ENCODE results near the gene CLCA4. TPM values are rescaled to one million over a fixed set of nuclear protein-coding genes. Genes with fewer than 3 reads are reported as not detected.
"Not testable (repeated sequence)": the region's sequence is repeated elsewhere in the genome, so short reads cannot be mapped to it uniquely, and the experiment has no call there.

The CLCA4 gene
- total RNA-seq, 4 donors from 2014 or later: not detected

DNA sequence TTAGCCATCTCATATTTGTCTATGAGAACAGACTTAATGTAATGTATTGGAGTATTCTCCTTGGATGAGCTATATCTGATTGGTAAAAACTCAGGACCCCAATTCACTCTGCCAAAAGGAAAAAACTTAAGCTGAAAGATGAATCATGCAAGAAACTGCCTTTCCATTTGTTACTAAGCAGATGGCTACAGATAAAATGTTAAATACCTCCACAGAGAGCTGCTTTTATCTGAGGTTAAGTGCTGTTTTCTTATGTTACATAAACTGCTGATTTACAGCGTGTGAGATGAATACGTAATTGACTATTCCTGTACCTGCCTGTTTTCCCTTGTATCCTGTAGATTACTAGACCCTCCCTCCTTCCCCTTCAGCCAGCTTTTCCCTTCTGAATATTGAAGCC, 49.3 kb downstream of the CLCA4 start:
- Histone ChIP-seq H3K4me3 (replicated peaks in 1 of 3) (no peak overlapping the region), H3K4me1 (no peaks in the 10 kb centered on the region), H3K27ac (no peak overlapping the region), H3K36me3 (no peaks in the 10 kb centered on the region), H3K27me3 (no peaks in the 10 kb centered on the region), H3K9me3 (no peaks in the 10 kb centered on the region)
- intact Hi-C loops (cut with DNase I): no loop called here
- TF ChIP-seq, protein P1, sequence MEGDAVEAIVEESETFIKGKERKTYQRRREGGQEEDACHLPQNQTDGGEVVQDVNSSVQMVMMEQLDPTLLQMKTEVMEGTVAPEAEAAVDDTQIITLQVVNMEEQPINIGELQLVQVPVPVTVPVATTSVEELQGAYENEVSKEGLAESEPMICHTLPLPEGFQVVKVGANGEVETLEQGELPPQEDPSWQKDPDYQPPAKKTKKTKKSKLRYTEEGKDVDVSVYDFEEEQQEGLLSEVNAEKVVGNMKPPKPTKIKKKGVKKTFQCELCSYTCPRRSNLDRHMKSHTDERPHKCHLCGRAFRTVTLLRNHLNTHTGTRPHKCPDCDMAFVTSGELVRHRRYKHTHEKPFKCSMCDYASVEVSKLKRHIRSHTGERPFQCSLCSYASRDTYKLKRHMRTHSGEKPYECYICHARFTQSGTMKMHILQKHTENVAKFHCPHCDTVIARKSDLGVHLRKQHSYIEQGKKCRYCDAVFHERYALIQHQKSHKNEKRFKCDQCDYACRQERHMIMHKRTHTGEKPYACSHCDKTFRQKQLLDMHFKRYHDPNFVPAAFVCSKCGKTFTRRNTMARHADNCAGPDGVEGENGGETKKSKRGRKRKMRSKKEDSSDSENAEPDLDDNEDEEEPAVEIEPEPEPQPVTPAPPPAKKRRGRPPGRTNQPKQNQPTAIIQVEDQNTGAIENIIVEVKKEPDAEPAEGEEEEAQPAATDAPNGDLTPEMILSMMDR (IDR thresholded peaks at IDR 0.05): no peak
- TF ChIP-seq POLR2A (IDR thresholded peaks at IDR 0.05): no peak
- WGBS, 2 donors: 37 to 55% methylated on average over 2 of the region's 2 CpGs
- no peak for DNase-seq

DNA sequence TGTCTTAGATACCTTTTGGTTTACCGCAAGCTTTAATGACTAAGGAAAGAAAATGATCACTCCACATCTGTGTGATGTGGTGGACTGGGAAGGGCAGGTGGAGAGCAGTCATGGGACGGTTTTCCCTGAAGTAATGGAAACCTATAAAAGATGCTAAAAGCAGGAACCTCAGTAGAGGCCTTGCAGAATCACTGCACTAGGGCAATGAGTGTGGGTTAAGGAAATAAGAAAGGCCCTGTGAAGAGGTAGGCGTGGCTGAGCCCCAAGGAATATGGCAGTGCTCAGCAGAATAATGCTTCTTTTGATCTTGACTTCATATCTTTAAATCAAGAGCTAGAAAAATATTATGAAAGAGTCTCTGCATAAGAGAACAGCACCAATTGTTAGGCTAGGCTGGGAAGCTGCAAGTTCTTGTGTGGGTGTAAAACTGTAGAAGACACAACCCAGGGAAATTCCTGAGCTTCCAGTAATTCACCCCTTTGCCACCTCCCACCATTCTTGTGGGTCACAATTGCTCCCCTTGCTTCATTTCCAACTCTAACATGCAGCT, 49.9 kb downstream of the CLCA4 start:
- no peaks in the 10 kb centered on the region for H3K36me3 ChIP-seq
- H3K4me1 ChIP-seq: no peaks in the 10 kb centered on the region
- no peak overlapping the region for H3K4me3 ChIP-seq (replicated peaks in 1 of 3)
- intact Hi-C loops (cut with DNase I): no loop called here
- TF ChIP-seq POLR2A (IDR thresholded peaks at IDR 0.05): no peak
- no peaks in the 10 kb centered on the region for H3K9me3 ChIP-seq
- no peak for DNase-seq
- H3K27me3 ChIP-seq: no peaks in the 10 kb centered on the region
- WGBS, 2 donors: 83 to 84% methylated on average over 3 of the region's 3 CpGs
- H3K27ac ChIP-seq: no peak overlapping the region

DNA sequence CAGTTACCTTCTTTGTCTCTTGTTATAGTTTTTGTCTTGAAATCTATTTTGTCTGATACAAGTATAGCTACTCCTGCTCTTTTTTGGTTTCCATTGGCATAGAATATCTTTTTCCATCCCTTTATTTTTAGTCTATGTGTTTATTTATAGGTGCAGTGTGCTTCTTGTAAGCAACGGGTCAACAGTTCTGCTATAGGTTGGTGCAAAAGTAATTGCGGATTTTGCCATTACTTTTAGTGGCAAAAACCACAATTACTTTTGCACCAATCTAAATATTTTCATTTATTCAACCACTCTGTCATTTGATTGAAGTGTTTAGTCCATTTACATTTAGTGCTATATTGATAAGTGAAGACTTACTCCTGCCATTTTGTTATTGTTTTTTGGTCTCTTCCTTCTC, 59.2 kb downstream of the CLCA4 start:
- H3K4me3 ChIP-seq (replicated peaks in 1 of 3); H3K4me1 ChIP-seq; H3K36me3 ChIP-seq; H3K9me3 ChIP-seq; intact Hi-C loops (cut with DNase I); H3K27ac ChIP-seq; DNase-seq; H3K27me3 ChIP-seq: not testable (repeated sequence)
- WGBS, 2 donors: 90 to 91% methylated on average over 2 of the region's 2 CpGs

DNA sequence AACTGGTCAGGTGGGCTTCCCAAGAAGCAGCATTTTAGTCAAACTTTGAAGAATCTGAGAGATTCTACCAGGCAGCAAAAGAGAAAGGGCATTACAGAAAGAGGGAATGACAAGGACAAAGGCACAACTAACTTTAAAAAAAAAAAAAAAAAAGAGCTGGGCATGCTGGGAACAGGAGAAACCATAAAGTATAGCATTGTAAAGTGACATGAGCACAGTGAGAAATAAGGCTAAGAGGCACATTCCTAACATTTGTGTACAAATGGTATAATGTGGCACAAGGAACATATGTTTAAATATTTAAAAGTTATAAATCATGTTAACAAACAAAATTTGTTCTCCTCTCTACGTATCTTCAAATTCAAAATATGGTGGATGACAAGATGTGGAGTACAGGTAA, 69.6 kb downstream of the CLCA4 start:
- 82 to 96% methylated on average over 1 of the region's 1 CpG for WGBS, 2 donors
- DNase-seq: no peak
- H3K4me1 ChIP-seq: no peaks in the 10 kb centered on the region
- no peak overlapping the region for H3K4me3 ChIP-seq (replicated peaks in 1 of 3)
- TF ChIP-seq, protein P1 (IDR thresholded peaks at IDR 0.05): no peak
- TF ChIP-seq POLR2A (IDR thresholded peaks at IDR 0.05): no peak
- no peak overlapping the region for H3K27ac ChIP-seq
- H3K27me3 ChIP-seq: no peaks in the 10 kb centered on the region
- no peaks in the 10 kb centered on the region for H3K9me3 ChIP-seq
- no peaks in the 10 kb centered on the region for H3K36me3 ChIP-seq
- intact Hi-C loops (cut with DNase I): no loop called here

DNA sequence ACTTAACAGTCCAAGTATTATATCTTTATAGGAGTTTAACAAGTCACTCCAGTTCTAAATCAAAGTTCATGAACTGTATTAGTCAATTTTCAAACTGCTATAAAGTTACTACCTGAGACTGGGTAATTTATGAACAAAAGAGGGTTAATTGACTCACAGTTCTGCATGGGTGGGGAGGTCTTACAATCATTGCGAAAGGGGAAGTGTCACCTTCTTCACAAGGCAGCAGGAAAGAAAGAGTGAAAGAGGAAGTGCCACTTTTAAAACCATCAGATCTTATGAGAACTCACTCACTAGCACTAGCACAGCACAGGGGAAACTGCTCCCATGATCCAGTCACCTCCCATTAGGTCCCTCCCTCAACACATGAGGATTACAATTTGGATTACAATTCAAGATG, 70.0 kb downstream of the CLCA4 start:
- Histone ChIP-seq H3K4me1 (no peaks in the 10 kb centered on the region), H3K27ac (no peak overlapping the region), H3K4me3 (replicated peaks in 1 of 3) (no peak overlapping the region), H3K36me3 (no peaks in the 10 kb centered on the region), H3K27me3 (no peaks in the 10 kb centered on the region), H3K9me3 (no peaks in the 10 kb centered on the region)
- TF ChIP-seq POLR2A (IDR thresholded peaks at IDR 0.05): no peak
- TF ChIP-seq, protein P1 (IDR thresholded peaks at IDR 0.05): no peak
- no peak for DNase-seq
- intact Hi-C loops (cut with DNase I): no loop called here
- 52 to 69% methylated on average over 1 of the region's 1 CpG for WGBS, 2 donors

DNA sequence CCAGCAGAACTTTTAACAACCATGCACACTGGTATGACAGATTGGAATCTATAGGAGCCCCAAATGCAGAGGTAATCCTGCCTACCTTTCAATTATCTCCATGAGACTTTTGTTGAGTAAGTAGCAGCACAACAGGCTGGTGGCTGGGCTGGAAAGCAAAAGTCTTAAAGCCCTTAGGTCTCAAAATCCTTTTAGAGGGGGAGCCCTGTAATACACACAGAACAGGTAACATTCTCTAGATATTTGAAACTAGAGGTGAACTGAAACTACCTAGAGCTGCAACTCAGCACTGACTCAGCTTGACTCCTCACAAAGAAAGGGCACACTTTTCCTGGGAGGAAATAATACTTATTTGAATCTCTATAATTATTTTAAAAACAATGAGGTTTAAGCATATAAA, 71.5 kb downstream of the CLCA4 start:
- H3K9me3 ChIP-seq: no peaks in the 10 kb centered on the region
- H3K27ac ChIP-seq: no peak overlapping the region
- no peak for DNase-seq
- TF ChIP-seq, protein P1 (IDR thresholded peaks at IDR 0.05): no peak
- TF ChIP-seq POLR2A (IDR thresholded peaks at IDR 0.05): no peak
- H3K27me3 ChIP-seq: no peaks in the 10 kb centered on the region
- H3K4me3 ChIP-seq (replicated peaks in 1 of 3): no peak overlapping the region
- intact Hi-C loops (cut with DNase I): no loop called here
- H3K4me1 ChIP-seq: no peaks in the 10 kb centered on the region
- no peaks in the 10 kb centered on the region for H3K36me3 ChIP-seq
